Nephron (organoid): ENCODE measurements around the gene TNIK.

Source experiments
- H3K27ac Mint-ChIP-seq, 3 experiments: 2 replicates each; pipeline ENCODE4 v1.8.0; 2020; ENCODE audit warnings: mixed read lengths in 3 of 3, mild to moderate bottlenecking in 2 of 3, moderate library complexity in 1 of 3
- H3K27me3 Mint-ChIP-seq: 2 replicates; pipeline ENCODE4 v1.8.0; 2021; ENCODE audit warnings: low read depth, mild to moderate bottlenecking, moderate library complexity, mixed read lengths
- H3K36me3 Mint-ChIP-seq: 2 replicates; pipeline ENCODE4 v1.8.0; 2020; ENCODE audit warnings: low read depth, mixed read lengths
- H3K4me1 Mint-ChIP-seq: 2 replicates; pipeline ENCODE4 v1.8.0; 2020; ENCODE audit warnings: mixed read lengths
- H3K4me3 Mint-ChIP-seq, 3 experiments: 2 replicates each; pipeline ENCODE4 v1.8.0; 2020; ENCODE audit warnings: mild to moderate bottlenecking in 3 of 3, mixed read lengths in 3 of 3, moderate library complexity in 2 of 3
- H3K9me3 Mint-ChIP-seq: 2 replicates; pipeline ENCODE4 v1.8.0; 2020; ENCODE audit warnings: mixed read lengths
- TF ChIP-seq, protein P1 (sequence below), 3 experiments: fragments of 200-600 bp; sonication (generic); IDR thresholded peaks; one replicate each; pipeline ENCODE4 v1.5.0; 2021; ENCODE audit warnings: antibody characterized with exemption in 3 of 3; ENCODE audit not compliant: unreplicated experiment in 3 of 3

TNIK gene

DNA sequence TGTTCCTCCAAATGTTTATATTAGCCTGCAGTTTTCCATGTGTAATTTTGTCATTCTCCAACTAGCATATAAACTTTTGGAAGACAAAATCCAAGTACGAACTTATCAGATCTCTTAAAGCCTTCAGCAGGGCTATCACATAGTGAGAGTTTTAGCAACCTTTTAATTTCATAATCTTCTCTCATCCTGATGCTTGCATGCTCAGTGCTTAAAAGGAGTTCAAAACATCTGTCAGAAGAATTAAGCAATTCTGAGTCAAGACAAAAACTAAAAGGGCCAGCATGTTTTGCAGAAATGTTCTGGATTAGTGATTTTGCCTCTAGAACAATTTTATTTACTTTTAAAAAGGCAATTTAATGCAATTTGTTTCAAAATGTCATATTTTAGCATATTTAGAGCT, 360.3 kb downstream of the TNIK start:
- no peak overlapping the region for H3K27ac Mint-ChIP-seq
- no peaks in the 10 kb centered on the region for H3K9me3 Mint-ChIP-seq
- H3K4me3 Mint-ChIP-seq, result no peak overlapping the region
- H3K36me3 Mint-ChIP-seq, result peaks cover 32% of the 10 kb centered on the region
- TF ChIP-seq, protein P1, sequence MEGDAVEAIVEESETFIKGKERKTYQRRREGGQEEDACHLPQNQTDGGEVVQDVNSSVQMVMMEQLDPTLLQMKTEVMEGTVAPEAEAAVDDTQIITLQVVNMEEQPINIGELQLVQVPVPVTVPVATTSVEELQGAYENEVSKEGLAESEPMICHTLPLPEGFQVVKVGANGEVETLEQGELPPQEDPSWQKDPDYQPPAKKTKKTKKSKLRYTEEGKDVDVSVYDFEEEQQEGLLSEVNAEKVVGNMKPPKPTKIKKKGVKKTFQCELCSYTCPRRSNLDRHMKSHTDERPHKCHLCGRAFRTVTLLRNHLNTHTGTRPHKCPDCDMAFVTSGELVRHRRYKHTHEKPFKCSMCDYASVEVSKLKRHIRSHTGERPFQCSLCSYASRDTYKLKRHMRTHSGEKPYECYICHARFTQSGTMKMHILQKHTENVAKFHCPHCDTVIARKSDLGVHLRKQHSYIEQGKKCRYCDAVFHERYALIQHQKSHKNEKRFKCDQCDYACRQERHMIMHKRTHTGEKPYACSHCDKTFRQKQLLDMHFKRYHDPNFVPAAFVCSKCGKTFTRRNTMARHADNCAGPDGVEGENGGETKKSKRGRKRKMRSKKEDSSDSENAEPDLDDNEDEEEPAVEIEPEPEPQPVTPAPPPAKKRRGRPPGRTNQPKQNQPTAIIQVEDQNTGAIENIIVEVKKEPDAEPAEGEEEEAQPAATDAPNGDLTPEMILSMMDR (IDR thresholded peaks at IDR 0.05; ENCODE audit: unreplicated experiment in 3 of 3), result no peak
- H3K4me1 Mint-ChIP-seq, result no peaks in the 10 kb centered on the region
- H3K27me3 Mint-ChIP-seq, result no peaks in the 10 kb centered on the region

DNA sequence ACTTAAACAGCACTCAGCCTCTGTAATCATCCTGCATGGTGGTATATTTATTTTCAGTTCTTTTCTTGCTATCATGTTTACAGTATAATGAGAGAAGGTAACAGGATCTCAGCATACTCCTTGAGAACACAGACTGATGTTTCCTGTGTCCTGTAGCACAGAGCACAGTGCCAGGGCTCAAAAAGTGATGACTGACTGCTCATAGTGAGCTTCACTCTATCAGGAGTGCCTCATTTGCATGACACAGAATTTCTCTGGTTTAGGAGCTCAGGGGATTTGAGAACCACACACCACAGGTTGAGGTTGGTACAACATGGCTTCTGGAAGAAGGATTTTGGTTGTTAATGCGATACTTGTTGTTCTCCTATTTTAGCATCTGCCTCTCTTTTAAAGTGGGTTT, 365.1 kb downstream of the TNIK start:
- H3K27ac Mint-ChIP-seq, result no peak overlapping the region
- no peaks in the 10 kb centered on the region for H3K9me3 Mint-ChIP-seq
- H3K27me3 Mint-ChIP-seq, result no peaks in the 10 kb centered on the region
- peaks cover 20% of the 10 kb centered on the region for H3K4me1 Mint-ChIP-seq
- TF ChIP-seq, protein P1 (IDR thresholded peaks at IDR 0.05; ENCODE audit: unreplicated experiment in 3 of 3), result no peak
- H3K36me3 Mint-ChIP-seq, result peaks cover 23% of the 10 kb centered on the region
- no peak overlapping the region for H3K4me3 Mint-ChIP-seq

GRCh38 chr3:171094411-171094810, 365.8 kb downstream of the TNIK start:
- H3K9me3 Mint-ChIP-seq, result no peaks in the 10 kb centered on the region
- peaks cover 26% of the 10 kb centered on the region for H3K36me3 Mint-ChIP-seq
- TF ChIP-seq, protein P1 (IDR thresholded peaks at IDR 0.05; ENCODE audit: unreplicated experiment in 3 of 3), result no peak
- H3K27ac Mint-ChIP-seq, result no peak overlapping the region
- no peak overlapping the region for H3K4me3 Mint-ChIP-seq
- peaks cover 27% of the 10 kb centered on the region for H3K4me1 Mint-ChIP-seq
- no peaks in the 10 kb centered on the region for H3K27me3 Mint-ChIP-seq

- TF ChIP-seq, protein P1 (IDR thresholded peaks at IDR 0.05; ENCODE audit: unreplicated experiment in 3 of 3), result no peak
- Mint-ChIP-seq H3K4me3 (no peak overlapping the region), H3K9me3 (no peaks in the 10 kb centered on the region), H3K27me3 (no peaks in the 10 kb centered on the region), H3K36me3 (peaks cover 27% of the 10 kb centered on the region), H3K27ac (peak overlapping the region; percentile 6 to 40 (median 20)), H3K4me1 (peaks cover 36% of the 10 kb centered on the region)
These were observed 366.7 kb downstream of the TNIK start for GRCh38 chr3:171093462-171093861.

- H3K4me3 Mint-ChIP-seq, result no peak overlapping the region
- no peaks in the 10 kb centered on the region for H3K9me3 Mint-ChIP-seq
- TF ChIP-seq, protein P1 (IDR thresholded peaks at IDR 0.05; ENCODE audit: unreplicated experiment in 3 of 3), result no peak
- H3K27ac Mint-ChIP-seq, result peak overlapping the region; percentile 4 to 41 (median 4)
- peaks cover 24% of the 10 kb centered on the region for H3K36me3 Mint-ChIP-seq
- no peaks in the 10 kb centered on the region for H3K27me3 Mint-ChIP-seq
- peaks cover 36% of the 10 kb centered on the region for H3K4me1 Mint-ChIP-seq
These were observed 367.7 kb downstream of the TNIK start for GRCh38 chr3:171092467-171092911.

- Mint-ChIP-seq H3K9me3 (no peaks in the 10 kb centered on the region), H3K4me3 (no peak overlapping the region), H3K4me1 (peaks cover 36% of the 10 kb centered on the region), H3K27me3 (no peaks in the 10 kb centered on the region), H3K36me3 (peaks cover 18% of the 10 kb centered on the region), H3K27ac (peak overlapping the region in 2 of 3 experiments; percentile 14 to 17)
- TF ChIP-seq, protein P1 (IDR thresholded peaks at IDR 0.05; ENCODE audit: unreplicated experiment in 3 of 3), result no peak
These were observed 369.9 kb downstream of the TNIK start for GRCh38 chr3:171090321-171090720.
